Measurements from ENCODE around the gene NDE1. TPM values are rescaled to one million over a fixed set of nuclear protein-coding genes. Genes with fewer than 3 reads are reported as not detected.
"Not testable (repeated sequence)": the region's sequence is repeated elsewhere in the genome, so short reads cannot be mapped to it uniquely, and the experiment has no call there.

The NDE1 gene
- polyA plus RNA-seq, 4 donors = 40.8 to 45.4 (median 42.8) TPM

DNA sequence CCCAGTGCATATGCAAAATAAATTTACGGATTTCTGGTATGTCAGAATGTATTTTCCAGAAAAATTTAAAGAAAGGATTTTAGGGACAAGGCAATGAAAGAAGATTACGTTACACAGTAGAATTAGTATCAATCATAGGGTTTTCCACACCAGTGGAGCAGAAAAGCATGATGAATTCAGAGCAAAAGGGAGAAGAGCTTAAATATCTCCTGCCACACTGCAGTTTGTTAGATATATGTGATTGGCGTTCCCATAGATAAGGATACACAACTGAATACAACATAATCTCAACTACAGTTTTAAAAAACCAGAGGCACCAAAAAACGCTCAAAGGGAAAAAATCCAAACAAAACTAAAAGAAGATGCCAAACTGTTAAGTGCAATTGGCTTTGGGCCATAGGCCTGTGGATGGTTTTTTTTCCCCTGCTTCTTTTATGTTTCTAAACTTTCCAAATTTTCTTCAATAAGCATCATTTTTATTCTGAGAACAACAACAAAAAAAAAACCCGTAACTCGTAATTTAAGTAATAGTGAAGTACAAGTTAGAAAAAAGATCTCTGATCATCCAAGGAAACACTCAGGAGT lies 29.3 kb upstream of the NDE1 start:
- DNase-seq (ENCODE audit: low read depth in 4 of 4, low spot score in 3 of 4) = no peak

DNA sequence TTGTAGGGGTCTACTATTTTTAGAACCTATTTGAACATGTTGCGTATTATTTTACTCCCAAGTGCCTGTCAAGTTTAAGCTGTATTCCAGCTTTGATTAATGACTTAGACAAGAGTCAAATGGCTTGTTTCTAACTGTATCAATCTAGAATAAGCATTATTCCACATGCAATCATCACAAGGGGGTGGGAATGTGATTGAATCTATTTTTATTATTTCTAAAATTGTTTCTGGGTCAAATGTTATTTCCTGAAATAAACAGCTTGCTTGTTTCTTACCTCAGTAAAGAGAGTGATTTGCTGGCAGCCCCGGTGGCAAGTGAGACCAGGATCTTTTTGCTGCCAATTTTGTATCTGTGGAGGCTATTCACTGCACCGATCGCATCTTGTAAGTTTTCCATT lies 28.6 kb upstream of the NDE1 start:
- DNase-seq (ENCODE audit: low read depth in 4 of 4, low spot score in 3 of 4) = no peak

DNA sequence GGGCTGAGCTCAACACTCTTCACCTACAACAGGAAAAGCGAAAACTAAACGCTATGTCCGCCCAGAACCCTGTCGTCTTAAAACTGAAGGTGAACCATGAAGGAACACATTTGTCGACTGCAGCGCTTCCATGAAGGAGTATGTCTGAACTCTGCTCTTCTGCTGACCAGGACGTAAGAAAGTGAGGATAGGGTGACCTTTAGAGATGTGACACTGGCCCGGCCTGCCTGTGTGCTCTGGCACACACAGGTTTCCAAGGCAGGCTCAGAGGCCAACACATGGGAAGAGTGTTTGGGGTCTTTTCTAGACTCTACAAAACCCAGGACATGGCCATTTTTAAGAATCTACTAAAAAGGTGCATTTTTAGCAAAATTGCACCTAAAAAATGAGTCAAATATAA lies 28.2 kb upstream of the NDE1 start:
- no peak for DNase-seq (ENCODE audit: low read depth in 4 of 4, low spot score in 3 of 4)

DNA sequence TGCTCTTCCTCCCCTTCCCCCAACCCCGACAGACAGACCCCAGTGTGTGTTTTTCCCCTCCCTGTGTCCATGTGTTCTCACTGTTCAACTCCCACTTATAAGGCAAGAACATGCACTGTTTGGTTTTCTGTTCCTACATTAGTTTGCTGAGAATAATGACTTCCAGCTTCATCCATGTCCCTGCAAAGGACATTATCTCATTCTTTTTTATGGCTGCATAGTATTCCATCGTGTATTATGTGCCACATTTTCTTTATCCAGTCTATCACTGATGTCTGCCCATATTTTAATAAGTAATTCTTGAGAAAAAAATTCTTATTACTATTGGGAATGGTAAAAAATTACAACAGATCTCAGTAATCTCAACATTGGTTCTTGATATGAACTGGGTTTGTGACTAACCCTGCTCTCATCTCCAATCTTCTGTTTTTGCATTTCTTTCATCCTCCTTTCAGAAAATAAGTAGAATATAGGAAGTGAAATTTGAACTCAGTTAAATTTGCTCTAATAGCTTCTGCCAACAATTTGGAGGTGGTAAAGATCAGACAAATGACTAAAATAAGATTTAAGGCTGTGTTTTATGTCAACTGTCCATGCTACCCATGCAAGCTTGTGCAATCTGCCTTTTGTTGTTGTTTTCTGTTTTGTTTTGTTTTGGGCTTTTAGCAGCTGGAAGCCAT lies 18.2 kb upstream of the NDE1 start:
- no peak for DNase-seq (ENCODE audit: low read depth in 4 of 4, low spot score in 3 of 4)

DNA sequence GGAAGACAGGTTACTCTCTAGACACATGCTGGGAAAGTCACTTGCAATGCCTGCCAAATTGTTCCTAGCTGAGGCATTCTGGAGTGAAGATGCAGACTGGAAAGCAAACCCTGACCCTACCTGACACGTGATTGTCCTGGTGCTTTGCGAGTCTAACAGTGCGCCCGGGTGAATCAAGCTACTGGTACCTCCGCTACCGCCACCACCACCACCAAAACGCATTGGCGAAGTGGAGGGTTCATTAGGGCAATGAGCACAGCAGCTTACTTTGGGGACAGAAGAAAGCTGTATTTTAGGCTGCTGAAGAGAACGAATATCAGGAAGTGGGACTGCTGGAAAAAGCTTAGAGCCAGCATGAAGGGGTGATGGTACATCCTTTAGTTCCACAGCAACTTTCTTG lies 14.1 kb upstream of the NDE1 start:
- DNase-seq (ENCODE audit: low read depth in 4 of 4, low spot score in 3 of 4) = no peak

DNA sequence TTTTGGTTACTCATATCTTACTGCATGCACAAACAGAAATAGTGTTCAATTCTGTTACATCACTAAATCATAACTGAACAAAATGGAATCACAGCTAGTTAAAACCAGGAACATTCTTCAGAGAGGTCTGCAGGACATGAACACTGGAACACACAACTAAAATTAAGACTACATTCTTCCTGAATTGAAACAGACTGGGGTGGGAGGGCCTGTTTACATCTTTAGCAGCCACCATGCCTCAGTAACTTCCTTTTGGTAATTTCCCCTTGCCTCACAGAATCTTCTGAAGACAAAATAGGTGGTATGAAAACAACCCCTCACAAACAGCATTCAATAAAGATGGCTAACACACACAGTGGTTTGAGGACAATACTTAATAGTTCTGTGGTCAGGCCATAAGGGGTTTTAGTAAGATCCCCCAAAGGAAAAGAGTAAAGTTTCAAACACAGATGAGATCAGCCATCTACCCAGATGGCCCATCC lies 13.6 kb upstream of the NDE1 start:
- DNase-seq (ENCODE audit: low read depth in 4 of 4, low spot score in 3 of 4) = no peak

DNA sequence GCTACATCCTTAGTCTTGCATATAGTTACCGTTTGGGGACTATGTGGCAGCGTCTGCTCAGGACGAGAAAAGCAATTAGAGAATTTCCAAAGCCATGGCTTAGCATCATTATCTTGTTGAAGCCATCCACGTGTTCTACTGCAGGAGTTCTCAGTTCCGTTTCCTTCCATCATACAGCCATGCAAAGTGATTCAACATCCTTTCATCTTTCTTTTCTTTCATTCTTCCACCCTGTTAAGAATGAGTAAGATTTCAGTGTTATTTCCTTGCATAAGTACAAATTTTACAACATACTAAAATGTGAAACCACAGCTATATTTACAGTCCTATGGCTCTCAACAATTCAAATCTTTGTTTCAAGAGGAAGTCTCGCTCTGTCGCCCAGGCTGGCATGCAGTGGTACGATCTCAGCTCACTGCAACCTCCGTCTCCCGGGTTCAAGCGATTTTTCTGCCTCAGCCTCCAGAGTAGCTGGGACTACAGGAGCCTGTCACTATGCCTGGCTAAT lies 10.9 kb upstream of the NDE1 start:
- DNase-seq (ENCODE audit: low read depth in 4 of 4, low spot score in 3 of 4) = no peak

DNA sequence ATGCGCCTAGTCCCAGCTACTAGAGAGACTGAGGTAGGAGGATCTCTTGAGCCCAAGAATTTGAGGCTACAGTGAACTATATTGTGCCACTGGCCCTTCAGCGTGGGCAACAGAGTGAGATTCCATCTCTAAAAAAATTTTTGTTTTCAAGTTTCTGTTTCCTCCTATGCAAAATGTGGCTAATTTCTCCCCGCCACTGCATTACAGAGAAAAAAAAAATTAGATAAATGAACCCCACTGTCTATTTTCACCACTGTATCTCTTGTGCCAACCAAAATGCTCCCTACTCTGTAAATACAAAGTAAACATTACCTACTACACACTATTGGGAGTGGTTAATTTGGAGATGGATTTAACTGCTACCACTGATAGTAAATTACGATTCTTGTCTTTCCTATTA lies 9.1 kb upstream of the NDE1 start:
- no peak for DNase-seq (ENCODE audit: low read depth in 4 of 4, low spot score in 3 of 4)

DNA sequence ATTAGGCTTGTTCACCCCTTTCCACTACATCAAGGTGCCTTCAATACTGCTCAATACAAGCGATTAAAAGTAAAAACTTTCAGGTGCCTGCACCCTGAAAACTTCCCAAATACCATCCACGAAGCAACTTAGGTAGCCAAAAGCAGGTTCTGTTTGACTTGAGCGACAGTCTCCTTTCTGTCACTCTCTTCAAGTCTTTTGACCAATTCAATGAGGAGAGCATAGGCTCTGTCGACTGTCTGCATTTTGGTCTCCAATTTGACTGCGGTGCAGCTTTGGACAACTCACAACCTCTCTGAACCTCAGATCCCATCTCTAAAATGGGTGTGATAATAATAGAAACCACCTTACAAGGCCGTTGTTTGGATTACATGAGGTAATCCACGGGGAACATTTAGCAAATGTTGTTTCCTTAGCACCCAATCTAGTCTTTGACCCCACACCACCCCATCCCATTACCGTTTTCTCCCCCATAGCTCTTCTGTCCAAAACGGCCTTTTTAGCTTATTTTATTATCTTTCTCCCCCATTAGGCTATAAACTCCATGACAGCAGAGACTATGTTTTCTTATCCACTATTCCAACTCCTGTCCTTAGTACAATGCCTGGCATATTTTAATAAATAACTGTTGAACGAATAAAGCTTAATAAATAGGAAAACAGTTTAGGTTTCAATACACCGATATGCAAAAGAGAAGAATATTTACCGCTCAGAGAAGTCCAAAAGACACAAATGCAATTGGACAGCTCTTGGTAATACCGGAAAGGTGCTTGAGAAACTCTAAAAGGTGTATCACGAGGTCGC lies 8.1 kb upstream of the NDE1 start:
- DNase-seq (ENCODE audit: low read depth in 4 of 4, low spot score in 3 of 4) = no peak

DNA sequence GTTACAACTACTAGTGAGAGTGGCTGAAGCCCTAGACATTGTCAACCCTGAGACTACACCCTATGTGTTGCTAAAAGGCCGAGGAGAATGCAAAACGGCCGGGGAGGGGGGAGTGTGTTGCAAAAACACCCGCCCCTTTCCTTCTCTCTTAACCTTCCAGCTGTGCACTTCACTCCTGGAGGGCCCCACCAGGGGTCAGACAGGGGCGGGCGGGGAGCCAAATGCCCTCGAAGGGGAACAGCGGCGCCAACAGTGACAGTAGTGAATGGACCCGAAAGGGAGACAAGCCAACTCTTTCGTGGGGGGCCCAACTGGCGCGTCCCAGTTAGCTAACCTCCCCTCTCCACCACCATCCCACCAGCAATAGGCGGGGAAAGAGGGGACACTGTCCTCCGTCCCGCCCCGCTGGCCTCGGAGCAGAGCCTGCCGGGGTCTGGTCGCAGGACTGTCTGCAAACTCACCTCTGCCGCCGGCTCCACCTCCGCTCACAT lies 7.4 kb upstream of the NDE1 start:
- peak in 2 of 4 donors; percentile 27 to 47 for DNase-seq (ENCODE audit: low read depth in 4 of 4, low spot score in 3 of 4)

DNA sequence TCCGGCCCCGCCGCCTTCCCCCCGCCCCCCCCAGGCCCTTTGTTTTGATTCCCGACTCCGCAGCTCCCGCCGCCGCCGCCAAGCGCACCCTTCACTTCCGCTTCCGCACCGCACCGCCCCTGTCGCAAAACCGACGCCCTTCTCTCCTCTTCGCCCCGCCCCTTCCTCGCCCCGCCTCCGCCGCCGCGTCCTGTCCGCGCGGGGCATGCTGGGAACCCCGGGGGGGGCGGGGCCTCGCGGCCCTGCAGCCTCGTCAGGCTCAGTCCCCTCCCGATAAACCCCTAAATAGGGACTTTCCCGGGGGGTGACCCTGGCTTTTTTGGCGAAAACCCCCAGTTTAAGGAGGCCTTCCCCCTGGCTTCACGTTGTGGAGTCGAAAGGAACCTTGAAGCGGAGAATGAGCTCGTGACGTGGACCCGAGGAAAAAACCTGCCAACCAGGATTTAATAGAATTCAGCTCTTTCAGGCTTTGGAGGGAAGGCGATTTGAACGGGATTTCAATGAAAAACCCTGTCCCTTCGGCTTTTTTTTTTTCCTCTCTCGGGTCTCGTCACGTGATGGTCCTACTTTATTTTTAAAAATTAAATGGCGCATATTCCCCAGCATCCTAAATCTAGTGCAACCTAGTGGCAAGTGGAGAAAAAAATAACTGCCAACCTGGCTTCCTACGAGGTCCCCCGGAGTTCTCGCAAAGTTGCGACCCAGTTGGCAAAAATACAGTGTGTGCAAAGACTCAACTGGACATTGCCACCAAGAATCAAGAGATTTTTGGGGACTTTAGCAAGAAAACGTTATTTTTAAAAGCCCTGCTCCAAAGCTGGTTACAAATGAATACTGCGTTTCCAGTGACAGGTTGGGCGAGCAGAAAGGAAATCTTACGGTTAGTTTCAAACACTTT lies 6.7 kb upstream of the NDE1 start, which contains the start of gene MARF1:
Gene MARF1 (minus strand): TSS at position 107 of the 898 bp plus-strand sequence. CDS start 3,921 bp downstream, outside the sequence.
- peak; percentile 77 to 91 (median 88) for DNase-seq (ENCODE audit: low read depth in 4 of 4, low spot score in 3 of 4)

DNA sequence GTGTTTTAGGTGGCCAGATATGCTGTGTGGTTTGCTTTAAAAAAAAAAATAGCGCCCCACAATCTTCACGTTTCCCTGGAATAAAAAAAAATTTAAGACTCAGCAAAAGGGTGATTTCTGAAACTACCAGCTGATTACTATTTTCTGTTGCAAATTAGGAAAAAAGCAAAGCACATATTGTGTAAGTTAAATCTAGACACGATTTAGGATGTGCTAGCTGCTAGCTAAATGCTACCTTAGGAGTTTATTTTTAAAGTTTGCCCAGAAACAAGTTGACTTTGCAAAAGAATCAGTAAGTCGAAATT lies 6.1 kb upstream of the NDE1 start:
- DNase-seq (ENCODE audit: low read depth in 4 of 4, low spot score in 3 of 4) = no peak

DNA sequence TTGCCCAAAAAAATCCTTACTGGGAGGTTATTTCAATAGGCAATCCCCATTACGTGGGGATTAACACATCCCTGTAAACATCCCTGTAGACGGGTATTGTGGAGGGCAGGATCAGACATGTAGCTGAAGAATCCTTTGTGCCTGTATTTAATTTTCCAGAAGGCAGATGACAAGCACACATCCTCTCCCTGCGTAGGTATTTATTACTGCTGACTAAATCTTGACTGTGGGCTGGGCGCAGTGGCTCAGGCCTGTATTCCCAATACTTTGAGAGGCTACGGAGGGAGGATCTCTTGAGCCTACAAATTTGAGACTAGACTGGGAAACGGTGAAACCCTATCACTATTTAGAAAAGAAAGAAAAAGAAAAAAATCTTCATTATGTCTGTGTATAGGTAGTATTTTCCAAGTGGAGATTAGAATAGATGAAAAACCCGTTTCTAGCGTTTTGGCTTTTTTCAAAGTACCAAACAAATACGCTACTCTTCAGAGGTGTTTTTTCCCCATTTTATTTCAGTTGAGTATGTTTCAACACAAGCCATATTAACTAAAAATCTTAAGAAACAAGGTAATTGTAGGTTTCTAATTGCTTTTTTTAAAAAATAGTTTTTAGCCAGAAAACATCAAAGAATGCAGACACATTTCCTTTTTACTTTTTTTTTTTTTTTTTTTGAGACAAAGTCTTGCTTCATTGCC lies 5.6 kb upstream of the NDE1 start:
- DNase-seq (ENCODE audit: low read depth in 4 of 4, low spot score in 3 of 4) = no peak

DNA sequence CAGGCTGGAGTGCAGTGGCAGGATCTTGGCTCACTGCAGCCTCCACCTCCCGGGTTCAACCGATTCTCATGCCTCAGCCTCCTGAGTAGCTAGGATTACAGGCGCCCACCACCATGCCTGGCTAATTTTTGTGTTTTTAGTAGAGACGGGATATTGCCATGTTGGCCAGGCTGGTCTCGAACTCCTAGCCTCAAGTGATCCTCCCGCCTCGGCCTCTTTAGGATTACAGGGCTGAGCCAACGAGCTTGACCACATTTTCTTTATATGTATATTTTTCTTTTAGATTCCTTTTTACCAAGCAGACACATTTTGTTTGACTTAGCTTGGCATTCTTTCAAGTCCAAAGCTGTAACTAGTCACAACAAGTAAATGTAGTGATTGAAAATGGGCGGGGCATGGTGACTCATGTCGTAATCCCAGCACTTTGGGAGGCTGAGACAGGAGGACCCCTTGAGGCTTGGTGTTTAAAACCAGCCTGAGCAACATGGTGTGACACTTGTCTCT lies 5.0 kb upstream of the NDE1 start:
- not testable (repeated sequence) for DNase-seq (ENCODE audit: low read depth in 4 of 4, low spot score in 3 of 4)

DNA sequence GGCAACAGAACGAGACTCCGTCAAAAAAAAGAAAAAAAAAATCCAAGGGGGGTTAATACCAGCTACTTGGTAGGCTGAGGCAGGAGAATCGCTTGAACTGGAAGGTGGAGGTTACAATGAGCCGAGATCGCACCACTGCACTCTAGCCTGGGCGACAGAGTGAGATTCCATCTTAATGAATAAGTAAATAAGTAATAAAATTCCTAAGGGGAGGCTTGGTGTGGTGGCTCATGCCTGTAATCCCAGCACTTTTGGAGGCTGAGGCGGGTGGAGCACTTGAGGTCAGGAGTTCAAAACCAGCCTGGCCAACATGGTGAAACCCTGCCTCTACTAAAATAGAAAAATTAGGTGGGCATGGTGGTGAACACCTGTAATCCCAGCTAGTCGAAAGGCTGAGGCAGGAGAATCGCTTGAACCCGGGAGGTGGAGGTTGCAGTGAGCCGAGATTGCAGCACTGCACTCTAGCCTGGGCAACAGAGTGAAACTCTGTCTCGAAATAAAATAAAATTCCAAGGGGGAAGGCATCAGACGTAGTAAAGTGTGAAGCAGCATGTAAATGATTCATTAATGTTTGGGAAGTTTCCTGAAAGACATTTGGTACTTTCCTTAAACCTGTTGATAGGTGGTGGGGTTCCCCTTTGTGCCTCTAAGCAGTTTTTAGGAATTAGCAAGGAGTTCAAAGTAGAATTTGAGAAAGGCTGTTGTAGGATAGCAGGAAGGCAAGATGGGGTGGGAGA lies 3.3 kb upstream of the NDE1 start:
- not testable (repeated sequence) for DNase-seq (ENCODE audit: low read depth in 4 of 4, low spot score in 3 of 4)

DNA sequence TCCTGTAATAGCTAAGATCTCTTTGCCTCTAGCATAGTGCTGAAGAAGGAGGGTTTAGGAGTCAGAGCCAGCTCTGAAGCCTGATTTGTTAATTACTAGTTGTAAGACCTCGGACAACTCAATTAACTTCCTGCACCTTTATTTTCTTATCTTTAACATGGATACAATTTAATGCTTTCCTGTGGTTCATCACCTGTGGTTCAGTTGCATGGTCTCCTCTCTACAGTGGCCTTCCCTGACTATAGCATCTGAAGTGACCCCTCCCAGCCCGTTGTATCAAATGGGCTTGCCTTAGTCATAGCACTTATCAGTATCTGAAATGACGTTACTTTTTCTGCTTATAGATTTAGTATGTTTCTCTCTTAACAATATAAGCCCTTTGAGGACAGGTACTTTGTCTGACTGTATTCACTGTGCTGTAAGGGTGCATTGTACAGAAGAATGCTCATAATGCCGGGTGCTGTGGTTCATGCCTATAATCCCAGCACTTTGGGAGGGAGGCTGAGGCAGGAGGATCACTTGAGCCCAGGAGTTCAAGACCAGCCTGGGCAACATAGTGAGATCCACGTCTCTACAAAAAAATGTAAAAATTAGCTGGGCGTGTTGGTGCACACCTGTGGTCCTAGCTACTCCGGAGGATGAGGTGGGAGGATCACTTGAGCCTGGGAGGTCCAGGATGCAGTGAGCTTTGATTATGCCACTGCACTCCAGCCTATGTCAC lies 2.6 kb upstream of the NDE1 start:
- DNase-seq (ENCODE audit: low read depth in 4 of 4, low spot score in 3 of 4) = no peak

DNA sequence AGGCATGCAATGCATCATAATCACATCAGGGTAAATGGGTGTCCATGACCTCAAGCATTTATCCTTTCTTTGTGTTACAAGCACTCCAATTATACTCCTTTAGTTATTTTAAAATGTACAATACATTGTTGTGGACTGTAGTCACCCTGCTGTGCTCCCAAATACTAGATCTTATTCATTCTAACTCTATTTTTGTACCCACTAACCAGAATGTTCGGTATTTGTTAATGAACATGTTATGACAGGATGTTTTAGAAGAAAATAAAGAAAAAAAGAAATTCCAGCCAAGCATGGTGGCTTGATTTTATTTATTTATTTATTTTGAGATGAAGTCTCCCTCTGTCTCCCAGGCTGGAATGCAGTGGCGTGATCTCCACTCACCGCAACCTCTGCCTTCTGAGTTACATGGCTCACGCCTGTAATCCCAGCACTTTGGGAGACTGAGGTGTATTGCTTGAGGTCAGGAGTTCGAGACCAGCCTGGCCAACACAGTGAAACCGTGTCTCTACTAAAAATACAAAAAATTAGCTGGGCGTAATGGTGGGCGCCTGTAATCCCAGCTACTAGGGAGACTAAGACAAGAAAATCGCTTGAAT lies 1.8 kb upstream of the NDE1 start:
- DNase-seq (ENCODE audit: low read depth in 4 of 4, low spot score in 3 of 4) = no peak

DNA sequence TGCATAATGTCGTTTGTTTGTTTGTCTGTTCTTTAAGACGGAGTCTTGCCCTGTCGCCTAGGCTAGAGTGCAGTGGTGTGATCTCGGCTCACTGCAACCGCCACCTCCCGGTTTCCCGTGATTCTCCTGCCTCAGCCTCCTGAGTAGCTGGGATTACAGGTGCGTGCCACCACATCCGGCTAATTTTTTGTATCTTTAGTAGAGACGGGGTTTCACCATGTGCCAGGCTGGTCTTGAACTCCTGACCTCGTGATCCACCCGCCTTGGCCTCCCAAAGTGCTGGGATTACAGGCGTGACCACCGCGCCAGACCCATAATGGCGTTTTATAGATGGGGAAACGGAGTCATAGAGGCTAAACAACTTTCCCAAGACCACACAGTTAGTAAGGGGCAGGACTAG lies 734 bp upstream of the NDE1 start:
- not testable (repeated sequence) for DNase-seq (ENCODE audit: low read depth in 4 of 4, low spot score in 3 of 4)
